NOMO-1 treated with dmso at 0.1 percent for 144 hours (cell line): ENCODE results near the gene KCNIP3.
"Not testable (repeated sequence)": the region's sequence is repeated elsewhere in the genome, so short reads cannot be mapped to it uniquely, and the experiment has no call there.

Experiments used
- DNase-seq: peaks from one replicate; lab custom pipeline; 2025; ENCODE audit not compliant: unreplicated experiment; lab: John Stamatoyannopoulos, UW

KCNIP3 gene

GRCh38 chr2:95346738-95347671 lies 49.9 kb downstream of the KCNIP3 start:
- no peak for DNase-seq

DNA sequence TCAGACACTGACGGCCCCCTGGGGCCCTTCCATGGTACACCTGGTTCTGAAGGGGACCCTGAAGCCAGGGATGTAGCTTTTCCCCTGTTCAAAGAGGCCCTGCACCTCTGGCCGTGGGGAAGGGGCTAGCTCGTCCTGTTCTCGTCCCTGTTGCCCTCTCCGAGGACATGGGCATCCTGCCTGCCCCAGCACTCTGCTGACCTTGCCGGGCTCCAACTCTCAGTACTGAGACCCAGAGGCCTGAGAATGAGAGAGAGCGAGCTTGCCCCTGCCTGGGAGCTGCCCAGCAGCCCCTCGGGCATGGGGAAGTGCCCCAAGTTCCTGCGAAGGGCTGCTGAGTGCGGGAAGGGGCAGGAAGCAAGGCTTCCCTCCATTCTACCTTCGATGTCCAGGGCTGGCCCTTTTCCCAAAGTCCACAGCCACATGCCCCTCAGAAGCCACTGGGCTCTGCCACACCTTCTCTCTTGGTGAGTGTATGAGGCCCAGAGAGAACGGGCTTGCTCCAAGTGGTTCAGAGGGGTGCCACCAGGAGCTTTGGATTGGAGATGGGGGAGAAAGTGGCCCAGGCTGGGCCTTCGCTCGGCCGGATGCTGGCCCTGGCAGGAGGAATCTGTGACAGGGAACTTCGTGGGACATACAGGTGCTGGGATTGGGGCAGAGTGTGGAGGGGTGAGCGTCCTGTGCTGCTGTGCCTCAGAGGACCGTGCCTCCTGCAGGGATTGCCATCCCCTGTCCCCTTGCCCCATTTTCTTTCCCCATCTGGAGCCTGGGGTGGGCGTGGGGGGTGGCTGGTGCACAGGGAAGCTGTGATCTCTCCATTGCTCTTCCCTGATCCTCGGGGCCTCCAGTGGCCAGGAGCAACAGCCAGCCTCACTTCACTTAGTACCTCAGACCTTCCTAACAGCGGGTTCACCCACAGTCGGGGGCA lies 50.8 kb downstream of the KCNIP3 start:
- no peak for DNase-seq

- no peak for DNase-seq
Observed at GRCh38 chr2:95348609-95349567, 51.7 kb downstream of the KCNIP3 start.

DNA sequence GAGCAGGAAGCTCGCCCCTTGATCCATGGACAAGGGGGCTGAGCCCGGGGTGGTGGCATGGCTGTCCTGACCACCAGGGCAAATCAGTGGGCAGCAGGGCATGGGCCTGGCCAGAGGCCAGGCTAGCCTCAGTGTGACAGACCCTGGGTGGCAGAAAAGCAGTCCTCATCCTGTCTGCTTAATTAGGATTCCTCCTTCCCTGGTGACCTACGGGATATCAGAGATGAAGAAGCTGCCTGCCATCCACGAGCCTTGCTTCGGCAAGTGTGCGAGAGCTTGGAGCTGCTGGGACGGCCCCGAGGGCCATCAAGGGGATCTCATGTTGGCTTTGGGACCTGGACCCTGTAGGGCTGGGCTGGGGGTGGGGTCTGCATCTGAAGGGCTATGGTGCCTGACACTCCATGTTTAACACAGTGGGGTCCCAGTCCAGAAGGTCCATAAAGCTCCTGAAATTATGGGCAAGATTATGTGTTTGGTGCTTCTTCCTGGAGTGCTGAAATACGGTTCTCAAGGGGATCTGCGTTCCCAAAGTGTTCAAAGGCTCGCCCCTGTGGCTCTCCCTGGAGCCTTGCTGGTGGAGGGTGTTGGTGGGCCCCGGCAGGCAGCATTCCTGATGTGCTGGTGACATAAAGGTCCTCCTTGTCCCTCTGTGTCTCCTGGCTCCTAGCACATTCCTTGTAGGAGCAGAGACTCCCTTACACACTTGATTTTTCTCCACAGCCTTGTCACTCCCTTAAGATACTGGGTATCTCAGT lies 52.6 kb downstream of the KCNIP3 start:
- no peak for DNase-seq

GRCh38 chr2:95350368-95350767 lies 53.2 kb downstream of the KCNIP3 start:
- no peak for DNase-seq

- DNase-seq, result no peak
Observed at GRCh38 chr2:95350774-95351597, 53.8 kb downstream of the KCNIP3 start.

GRCh38 chr2:95351598-95351915 lies 54.4 kb downstream of the KCNIP3 start:
- no peak for DNase-seq

DNA sequence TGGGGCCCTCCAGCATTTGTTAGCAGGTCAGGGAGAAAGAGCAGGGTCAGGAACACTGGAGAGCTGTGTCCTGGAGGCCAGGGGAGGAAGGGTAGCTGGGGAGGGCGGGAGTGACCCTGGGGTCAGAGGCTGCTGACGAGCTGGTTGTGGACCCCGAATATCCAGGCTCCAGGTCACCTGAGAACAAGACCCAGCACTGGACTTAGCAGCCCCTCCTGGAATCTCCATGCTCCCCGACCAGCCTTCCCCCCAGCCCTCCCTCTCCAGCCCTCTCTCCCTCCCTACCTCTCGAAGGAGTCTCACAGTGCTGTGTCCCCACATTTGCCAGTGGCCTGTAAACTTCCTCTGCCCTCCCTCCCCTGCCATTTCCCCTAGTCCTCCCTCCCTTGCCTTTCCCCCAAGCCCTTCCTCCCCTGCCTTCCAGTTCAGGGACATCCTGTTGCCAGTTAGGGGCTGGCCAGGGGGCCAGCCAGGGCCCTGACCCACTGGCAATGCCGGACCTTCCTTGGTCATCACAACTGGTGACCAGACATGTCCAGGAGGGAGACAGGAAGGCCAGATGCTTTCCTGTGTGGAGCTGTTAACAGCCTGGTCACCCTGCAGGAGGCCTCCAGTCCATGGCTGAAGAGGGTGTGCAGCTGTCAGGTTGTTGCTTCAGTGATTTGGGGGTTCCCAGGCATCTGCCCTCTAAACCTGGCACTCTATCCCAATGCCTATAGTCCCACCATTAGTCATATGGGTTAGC lies 55.3 kb downstream of the KCNIP3 start:
- DNase-seq, result no peak

GRCh38 chr2:95353055-95353575 lies 56.0 kb downstream of the KCNIP3 start:
- DNase-seq, result no peak

- DNase-seq, result no peak
Observed at GRCh38 chr2:95353613-95354468, 56.7 kb downstream of the KCNIP3 start.

GRCh38 chr2:95354469-95354901 lies 57.3 kb downstream of the KCNIP3 start:
- DNase-seq, result no peak

- DNase-seq, result no peak
Observed at GRCh38 chr2:95354925-95355324, 57.8 kb downstream of the KCNIP3 start.

DNA sequence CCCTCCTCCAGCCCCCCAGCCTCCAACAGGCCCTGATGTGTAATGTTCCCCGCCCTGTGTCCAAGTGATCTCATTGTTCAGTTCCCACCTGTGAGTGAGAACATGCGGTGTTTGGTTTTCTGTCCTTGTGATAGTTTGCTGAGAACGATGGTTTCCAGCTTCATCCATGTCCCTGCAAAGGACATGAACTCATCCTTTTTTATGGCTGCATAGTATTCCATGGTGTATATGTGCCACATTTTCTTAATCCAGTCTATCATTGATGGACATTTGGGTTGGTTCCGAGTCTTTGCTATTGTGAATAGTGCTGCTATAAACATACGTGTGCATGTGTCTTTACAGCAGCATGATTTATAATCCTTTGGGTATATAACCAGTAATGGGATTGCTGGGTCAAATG lies 58.3 kb downstream of the KCNIP3 start:
- not testable (repeated sequence) for DNase-seq

- no peak for DNase-seq
Observed at GRCh38 chr2:95356821-95357700, 59.9 kb downstream of the KCNIP3 start.

DNA sequence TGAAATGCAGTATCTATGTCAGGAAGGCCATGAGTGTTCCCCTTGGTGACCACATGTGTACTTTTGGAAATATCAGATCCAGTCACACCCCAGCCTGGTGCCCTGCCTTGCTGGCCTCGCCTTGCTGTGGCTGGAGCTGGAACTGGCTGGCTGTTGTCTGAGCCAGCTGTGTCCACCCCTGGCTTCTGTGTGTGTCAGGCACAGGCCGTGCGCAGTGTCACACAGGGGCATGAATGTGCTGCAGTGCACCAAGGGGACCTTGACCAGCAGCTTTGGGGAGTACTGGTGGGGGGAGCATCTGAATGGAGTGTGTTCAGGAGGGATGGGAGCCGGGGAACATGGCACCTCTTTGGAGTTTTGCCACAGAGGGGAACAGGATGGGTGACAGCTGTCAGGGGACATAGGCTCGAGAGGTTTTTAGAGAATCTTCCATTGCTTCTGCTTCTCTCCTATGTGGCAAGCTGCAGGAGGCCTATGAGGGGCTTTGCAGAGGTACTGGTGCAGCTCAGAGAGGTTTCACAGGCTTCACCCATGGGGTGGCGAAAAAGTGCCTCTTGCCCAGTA lies 60.7 kb downstream of the KCNIP3 start:
- DNase-seq, result no peak

- no peak for DNase-seq
Observed at GRCh38 chr2:95359031-95359430, 61.9 kb downstream of the KCNIP3 start.
